HG02885 (cell line): ENCODE results near the gene TMEM114.

Experiments used
- ATAC-seq: cut with Tn5 transposase; IDR thresholded peaks from one replicate; pipeline ENCODE4 v1.9.1; 2021; ENCODE audit warnings: mild to moderate bottlenecking; ENCODE audit not compliant: unreplicated experiment, poor library complexity

The TMEM114 gene

DNA sequence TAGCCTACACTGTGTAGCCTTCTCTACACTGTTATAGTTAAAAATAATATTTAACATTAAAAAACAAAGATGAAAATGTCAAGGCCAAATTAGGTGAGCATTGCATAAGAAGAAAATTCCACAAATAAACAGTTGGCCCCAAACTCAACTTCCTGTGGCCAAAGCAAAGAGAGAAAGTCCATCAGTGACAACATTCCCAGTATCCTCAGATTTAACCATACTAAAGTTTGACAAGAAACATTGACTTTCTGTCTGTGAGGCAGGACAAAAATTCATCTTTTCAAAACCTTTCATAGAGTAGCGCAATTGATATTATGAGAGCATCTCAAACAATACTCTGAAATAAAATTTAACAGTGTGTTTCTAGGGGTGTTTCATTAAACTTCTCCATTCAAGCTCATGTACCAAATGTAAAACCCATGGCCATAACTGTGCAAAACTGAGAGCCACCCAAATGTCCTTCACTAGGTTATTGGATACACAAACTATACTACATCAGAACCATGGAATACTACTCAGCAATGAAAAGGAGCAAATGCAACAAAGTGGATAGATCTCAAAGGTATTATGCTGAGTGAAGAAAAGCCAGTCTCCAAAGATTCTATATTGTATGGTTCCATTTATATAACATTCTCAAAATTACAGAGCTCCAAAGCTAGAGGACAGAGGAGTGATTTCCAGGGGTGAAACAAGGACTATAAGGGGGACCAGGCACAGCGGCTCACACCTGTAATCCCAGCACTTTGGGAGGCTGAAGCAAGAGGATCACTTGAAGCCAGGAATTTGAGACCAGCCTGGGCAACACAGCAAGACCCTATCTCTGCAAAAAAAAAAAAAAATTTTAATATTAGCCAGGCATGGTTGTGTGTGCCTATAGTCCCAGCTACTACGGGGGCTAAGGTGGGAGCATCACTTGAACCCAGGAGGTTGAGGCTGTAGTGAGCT lies 38.7 kb downstream of the TMEM114 start:
- ATAC-seq: no peak

GRCh38 chr16:8550728-8551387 lies 39.5 kb downstream of the TMEM114 start:
- no peak for ATAC-seq

- no peak for ATAC-seq
Observed at GRCh38 chr16:8549843-8550412, 40.4 kb downstream of the TMEM114 start.

GRCh38 chr16:8548166-8548565 lies 42.1 kb downstream of the TMEM114 start:
- ATAC-seq: no peak

DNA sequence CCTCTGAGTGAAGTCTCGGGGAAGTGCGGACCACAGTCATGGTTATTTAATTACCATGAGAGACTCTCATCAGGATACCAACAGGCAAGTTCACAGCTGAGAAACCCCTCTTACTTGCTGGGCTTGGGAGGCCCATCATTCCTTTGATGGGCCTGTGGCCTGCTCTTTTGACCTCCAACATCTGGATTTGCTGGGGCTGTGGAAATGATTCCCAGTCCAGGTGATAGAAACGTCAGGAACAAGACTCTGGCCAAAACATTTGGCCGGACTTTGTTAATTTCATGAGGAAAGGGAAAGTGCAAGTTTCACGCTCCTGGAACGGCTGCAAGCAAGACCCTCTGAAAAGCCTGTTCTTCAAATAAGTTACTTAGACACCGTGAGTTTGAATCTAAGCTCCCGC lies 42.5 kb downstream of the TMEM114 start:
- ATAC-seq: no peak

- ATAC-seq: no peak
Observed at GRCh38 chr16:8544406-8544805, 45.9 kb downstream of the TMEM114 start.

- ATAC-seq: no peak
Observed at GRCh38 chr16:8543258-8543657, 47.1 kb downstream of the TMEM114 start.

GRCh38 chr16:8542393-8542792 lies 47.9 kb downstream of the TMEM114 start:
- ATAC-seq: no peak

DNA sequence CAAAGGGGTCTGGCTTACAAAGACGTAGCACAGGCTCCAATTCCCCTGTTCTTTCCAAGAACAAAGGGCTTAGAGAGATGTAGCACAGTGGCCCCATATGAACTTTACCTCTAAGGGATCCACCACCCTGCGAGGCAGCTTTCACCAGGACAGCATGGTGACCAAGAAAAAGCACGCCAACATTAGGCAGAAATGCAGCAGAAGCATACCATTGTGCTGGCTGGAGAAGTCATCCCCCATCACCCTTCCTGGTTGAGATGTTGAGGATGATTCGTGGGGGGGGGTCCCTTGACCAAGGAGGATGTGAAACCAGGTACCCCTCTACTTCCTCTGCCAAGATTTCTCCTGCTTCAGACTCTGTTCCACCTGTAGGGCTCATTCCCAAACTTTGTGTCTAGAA lies 48.4 kb downstream of the TMEM114 start:
- ATAC-seq: no peak

GRCh38 chr16:8537691-8538342 lies 52.5 kb downstream of the TMEM114 start:
- ATAC-seq: no peak

GRCh38 chr16:8533509-8533908 lies 56.8 kb downstream of the TMEM114 start:
- no peak for ATAC-seq

- ATAC-seq: no peak
Observed at GRCh38 chr16:8530752-8531384, 59.4 kb downstream of the TMEM114 start.

DNA sequence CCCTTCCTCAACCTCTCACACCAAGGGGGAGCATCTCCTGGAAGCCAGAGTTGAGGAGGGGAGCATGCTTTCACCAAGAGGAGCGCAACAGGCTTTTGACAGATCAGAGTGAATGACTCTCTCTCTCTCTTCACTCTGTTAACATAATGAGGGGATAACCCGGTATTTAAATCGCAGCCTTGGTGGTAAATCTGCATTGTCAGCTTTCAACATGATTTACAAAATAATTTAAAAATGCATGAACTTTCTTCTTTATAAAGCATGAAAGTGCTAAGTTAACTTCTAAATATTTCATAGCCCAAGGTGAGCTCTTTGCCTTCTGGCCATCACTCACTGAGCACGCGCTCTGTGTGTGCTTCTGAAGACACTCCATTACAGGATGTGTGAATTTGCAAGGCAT lies 61.8 kb downstream of the TMEM114 start:
- ATAC-seq: no peak

- ATAC-seq: no peak
Observed at GRCh38 chr16:8523932-8524331, 66.4 kb downstream of the TMEM114 start.

DNA sequence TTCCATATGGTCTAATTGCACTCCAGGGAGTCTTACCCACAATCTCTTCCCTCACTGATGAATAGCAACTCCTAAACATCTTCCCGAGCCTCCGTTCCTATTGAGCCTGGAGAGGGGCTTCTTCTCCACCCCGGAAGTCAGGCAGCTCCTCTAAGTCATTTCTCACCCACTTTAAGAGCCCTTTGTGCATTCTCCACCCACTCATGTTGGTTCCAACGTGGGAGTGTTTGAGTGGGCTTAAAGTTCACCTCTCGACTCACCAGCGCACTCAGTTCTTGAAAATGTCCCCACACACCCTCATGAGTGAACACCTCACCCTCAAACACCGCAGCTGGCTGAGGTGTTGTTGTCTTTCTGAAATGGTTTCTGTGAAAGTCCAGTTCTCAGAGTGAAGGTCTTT lies 67.6 kb downstream of the TMEM114 start:
- ATAC-seq: no peak

DNA sequence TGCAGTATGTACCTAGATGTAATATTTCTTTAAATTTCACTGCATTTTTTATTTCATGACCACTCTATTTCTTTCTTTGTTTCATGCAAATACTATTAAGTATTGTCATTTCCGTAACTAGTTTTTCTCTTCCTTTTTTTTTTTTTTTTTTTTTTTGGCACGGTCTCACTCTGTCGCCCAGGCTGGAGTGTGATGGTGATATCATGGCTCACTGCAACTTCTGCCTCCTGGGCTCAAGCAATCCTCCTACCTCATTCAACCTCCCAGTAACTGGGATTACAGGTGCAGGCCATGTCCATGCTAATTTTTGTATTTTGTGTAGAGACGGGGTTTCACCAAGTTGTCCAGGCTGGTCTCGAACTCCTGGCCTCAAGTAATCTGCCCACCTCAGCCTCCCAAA lies 70.7 kb downstream of the TMEM114 start:
- no peak for ATAC-seq
